ENCODE measurements around the gene DENND6B. TPM values are rescaled to one million over a fixed set of nuclear protein-coding genes. Genes with fewer than 3 reads are reported as not detected.
A peak's percentile ranks its signal among the peaks of the same experiment; 100 is the strongest.

DENND6B gene
- total RNA-seq, 6 experiments from 2014 or later, result 0.98 to 4.1 (median 1.9) TPM

DNA sequence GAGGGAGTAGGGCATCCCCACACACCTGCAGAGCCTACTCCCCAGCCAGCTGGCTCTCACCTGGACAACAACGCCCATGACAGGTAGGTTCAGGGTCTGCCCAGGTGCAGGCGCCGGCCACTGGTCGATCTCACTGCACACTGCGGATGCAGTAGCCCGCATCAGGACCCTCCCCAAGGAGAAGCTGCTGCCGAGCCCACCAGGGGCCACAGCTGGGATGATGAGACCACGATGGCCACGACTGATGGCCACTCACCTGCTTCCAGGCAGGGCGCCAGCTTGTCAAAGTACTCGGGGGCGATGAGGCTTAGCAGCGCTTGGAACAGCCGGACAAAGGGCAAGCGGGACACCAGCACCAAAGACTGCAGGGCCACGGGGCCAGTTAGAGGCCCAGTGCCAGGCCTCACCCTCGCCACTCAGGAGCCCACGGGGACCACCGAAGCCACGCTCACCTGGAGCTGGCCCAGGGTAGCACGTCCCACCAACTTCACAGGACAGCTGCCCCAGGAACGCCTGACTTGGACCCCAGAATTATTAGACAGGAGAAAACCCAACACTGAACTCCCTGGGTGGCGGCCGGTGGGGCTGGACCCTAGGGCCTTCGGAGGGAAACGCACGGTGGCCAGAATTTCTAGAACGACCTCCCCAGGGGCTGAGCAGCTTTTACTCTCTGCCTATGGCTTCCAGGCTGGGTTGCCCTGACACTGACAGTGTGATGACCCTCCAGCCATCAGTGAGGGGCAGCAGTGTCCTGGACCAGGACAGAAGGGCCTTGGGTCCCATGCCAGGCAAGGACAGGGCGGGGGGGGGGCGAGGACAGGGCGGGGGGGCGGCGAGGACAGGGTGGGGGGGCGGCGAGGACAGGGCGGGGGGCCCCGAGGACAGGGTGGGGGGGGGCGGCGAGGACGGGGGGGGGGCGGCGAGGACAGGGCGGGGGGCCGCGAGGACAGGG, 10.4 kb downstream of the DENND6B start:
- ATAC-seq (no peak), DNase-seq (peak in 1 of 3 donors; percentile 48)
- Histone ChIP-seq H3K9me3 (no peaks in the 10 kb centered on the region), H3K4me3 (no peak overlapping the region), H3K36me3 (no peaks in the 10 kb centered on the region), H3K27ac (no peak overlapping the region), H3K4me1 (no peaks in the 10 kb centered on the region), H3K27me3 (no peaks in the 10 kb centered on the region)
- intact Hi-C loops (cut with DNase I), result no loop called here
- 56% methylated on average over 7 of the region's 45 CpGs for WGBS (ENCODE audit: insufficient coverage, low coverage, low lambda C conversion rate, missing lambda C conversion rate)
- TF ChIP-seq POLR2A (IDR thresholded peaks at IDR 0.05), result no peak
- TF ChIP-seq, protein P1, sequence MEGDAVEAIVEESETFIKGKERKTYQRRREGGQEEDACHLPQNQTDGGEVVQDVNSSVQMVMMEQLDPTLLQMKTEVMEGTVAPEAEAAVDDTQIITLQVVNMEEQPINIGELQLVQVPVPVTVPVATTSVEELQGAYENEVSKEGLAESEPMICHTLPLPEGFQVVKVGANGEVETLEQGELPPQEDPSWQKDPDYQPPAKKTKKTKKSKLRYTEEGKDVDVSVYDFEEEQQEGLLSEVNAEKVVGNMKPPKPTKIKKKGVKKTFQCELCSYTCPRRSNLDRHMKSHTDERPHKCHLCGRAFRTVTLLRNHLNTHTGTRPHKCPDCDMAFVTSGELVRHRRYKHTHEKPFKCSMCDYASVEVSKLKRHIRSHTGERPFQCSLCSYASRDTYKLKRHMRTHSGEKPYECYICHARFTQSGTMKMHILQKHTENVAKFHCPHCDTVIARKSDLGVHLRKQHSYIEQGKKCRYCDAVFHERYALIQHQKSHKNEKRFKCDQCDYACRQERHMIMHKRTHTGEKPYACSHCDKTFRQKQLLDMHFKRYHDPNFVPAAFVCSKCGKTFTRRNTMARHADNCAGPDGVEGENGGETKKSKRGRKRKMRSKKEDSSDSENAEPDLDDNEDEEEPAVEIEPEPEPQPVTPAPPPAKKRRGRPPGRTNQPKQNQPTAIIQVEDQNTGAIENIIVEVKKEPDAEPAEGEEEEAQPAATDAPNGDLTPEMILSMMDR (IDR thresholded peaks at IDR 0.05), result no peak

DNA sequence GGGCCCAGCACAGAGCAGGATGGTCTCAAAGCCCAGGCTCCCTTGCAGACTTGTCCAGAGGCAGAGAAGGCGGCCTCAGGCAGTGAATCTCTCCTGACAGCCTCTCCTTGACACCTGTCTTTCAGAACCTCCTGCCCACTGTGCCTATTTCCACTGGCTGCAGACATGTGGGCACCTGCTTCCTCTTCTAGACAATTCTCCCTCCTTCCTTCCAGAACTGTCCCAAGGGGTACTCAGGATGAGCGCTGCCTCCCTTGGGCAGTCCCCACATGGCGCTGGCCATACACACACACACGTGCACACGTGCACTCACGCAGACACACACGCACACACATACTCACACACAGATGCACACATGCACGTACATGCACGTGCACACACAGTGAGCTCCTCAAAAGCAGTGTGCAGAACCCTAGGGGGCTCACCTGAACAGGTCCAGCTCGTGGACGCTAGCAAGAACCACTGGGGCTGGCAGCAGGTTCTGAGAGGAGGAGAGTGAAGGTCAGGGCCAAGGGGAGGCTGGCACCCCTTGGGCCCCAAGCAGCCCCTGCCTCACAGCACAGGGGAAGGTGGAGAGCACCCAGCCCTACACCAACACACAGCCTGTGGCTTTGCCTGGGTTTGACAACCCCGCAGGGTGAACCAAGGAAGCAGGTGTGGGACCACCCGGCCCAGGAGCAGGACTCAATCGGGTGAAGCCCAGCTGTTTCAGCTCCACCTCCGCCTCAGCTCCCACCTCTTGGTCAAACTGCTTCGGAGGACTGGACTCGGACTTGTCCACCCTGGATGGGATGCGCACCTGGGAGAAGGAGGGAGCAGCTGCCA, 11.3 kb downstream of the DENND6B start:
- 84% methylated on average over 3 of the region's 18 CpGs for WGBS (ENCODE audit: insufficient coverage, low coverage, low lambda C conversion rate, missing lambda C conversion rate)
- Histone ChIP-seq H3K36me3 (no peaks in the 10 kb centered on the region), H3K27me3 (no peaks in the 10 kb centered on the region), H3K9me3 (no peaks in the 10 kb centered on the region), H3K4me3 (no peak overlapping the region), H3K4me1 (no peaks in the 10 kb centered on the region), H3K27ac (no peak overlapping the region)
- intact Hi-C loops (cut with DNase I), result no loop called here
- no peak for TF ChIP-seq POLR2A (IDR thresholded peaks at IDR 0.05)
- TF ChIP-seq, protein P1 (IDR thresholded peaks at IDR 0.05), result no peak
- DNase-seq, result peak in 1 of 3 donors; percentile 38
- no peak for ATAC-seq

DNA sequence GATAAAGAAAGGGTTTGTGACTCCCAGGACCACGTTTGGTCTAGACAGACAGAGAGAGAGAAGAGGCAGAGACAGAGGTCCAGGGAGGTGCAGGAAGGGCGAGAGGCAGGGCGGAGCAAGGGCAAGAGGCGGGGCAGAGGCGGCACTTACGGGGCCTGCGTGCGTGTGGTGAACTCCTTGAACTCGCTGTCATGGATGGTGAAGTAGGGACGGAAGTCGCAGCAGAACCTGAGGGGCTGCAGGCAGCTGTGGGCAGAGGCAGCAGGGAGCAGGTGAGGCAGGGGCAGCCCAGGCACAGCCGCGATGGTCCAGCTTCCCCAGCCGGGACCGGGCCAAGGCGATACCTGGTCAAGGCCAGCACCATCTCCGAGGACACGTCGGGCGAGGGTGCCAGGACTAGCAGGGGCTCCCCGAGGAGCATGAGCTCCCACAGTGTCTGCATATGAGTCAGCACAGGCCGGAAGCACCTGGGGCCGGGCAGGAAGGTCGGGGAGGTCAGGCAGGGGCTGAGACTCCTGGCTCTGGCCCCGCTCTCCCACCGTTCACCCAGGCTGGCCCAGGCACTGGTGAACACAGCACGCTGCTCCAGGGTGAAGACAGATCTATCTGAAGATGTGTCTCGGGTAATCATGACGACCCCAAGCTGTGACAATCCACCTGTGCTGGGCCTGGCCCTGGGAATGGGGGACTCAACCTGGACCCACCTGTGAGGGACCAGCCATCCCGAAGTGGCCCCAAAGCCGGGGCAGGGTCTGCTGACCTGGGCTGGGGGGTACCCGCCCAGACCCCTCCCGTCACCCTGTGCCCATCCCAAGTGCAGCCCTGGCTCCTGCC, 12.1 kb downstream of the DENND6B start:
- no peaks in the 10 kb centered on the region for H3K27me3 ChIP-seq
- no peaks in the 10 kb centered on the region for H3K36me3 ChIP-seq
- WGBS (ENCODE audit: insufficient coverage, low coverage, low lambda C conversion rate, missing lambda C conversion rate), result 29% methylated on average over 11 of the region's 33 CpGs
- intact Hi-C loops (cut with DNase I), result no loop called here
- no peak overlapping the region for H3K27ac ChIP-seq
- H3K9me3 ChIP-seq, result no peaks in the 10 kb centered on the region
- peak; percentile 47 to 59 (median 58) for DNase-seq
- no peaks in the 10 kb centered on the region for H3K4me1 ChIP-seq
- H3K4me3 ChIP-seq, result no peak overlapping the region
- ATAC-seq, result peak; percentile 53 to 82 (median 62)
- no peak for TF ChIP-seq POLR2A (IDR thresholded peaks at IDR 0.05)

DNA sequence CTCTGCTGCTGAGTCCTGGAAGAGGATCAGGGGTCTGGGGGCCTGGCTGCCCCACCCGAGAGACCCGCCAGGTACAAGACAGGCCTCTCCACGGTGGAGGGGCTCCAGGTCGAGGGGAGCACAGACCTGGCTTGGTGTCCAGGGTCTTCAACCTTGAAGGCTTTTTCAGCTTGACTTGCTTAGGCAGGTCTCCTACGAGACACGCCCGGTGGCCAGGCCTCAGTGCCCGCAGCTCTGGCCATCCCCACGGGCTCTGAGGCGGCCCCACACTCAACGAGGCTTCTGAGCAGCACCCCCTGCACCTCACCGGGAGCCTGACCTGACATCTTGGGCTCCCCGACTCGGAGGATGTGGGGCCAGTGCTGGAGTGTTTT, 12.7 kb downstream of the DENND6B start:
- peak in 1 of 3 donors; percentile 45 for DNase-seq
- Histone ChIP-seq H3K36me3 (no peaks in the 10 kb centered on the region), H3K27me3 (no peaks in the 10 kb centered on the region), H3K4me3 (no peak overlapping the region), H3K4me1 (no peaks in the 10 kb centered on the region), H3K9me3 (no peaks in the 10 kb centered on the region), H3K27ac (no peak overlapping the region)
- TF ChIP-seq POLR2A (IDR thresholded peaks at IDR 0.05), result no peak
- TF ChIP-seq, protein P1 (IDR thresholded peaks at IDR 0.05), result no peak
- intact Hi-C loops (cut with DNase I), result no loop called here
- no peak for ATAC-seq
- 42% methylated on average over 7 of the region's 14 CpGs for WGBS (ENCODE audit: insufficient coverage, low coverage, low lambda C conversion rate, missing lambda C conversion rate)
